GM21447 (cell line): ENCODE data around the gene SNAP47.
A peak's percentile ranks its signal among the peaks of the same experiment; 100 is the strongest.

Experiments
- ATAC-seq: cut with Tn5 transposase; IDR thresholded peaks from one replicate; pipeline ENCODE4 v1.9.1; 2021; ENCODE audit not compliant: unreplicated experiment

Gene SNAP47

GRCh38 chr1:227731696-227732585 is 3.3 kb upstream of the SNAP47 start:
- no peak for ATAC-seq

- no peak for ATAC-seq
Measured at GRCh38 chr1:227732586-227733308, 2.5 kb upstream of the SNAP47 start.

DNA sequence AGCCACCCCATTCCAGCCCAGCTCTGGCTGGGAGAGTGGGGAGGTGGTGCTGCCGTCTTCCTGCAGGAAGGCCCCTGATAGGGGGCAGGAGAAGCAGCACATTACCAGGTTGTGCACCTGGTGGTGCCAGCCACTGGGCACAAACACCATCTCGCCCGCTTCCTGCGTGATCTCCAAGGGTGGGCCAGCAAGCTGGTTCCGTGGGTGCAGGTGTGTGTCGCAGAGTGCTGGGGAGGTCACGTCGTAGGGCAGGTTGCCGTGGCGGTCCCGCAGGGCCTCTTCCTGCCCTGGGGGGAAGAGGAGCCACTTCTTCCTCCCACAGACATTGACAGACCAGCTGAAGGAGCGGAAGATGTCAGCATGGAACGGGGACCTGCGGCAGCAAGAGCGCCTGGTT is 1.9 kb upstream of the SNAP47 start:
- no peak for ATAC-seq

- no peak for ATAC-seq
Measured at GRCh38 chr1:227733751-227734545, 1.3 kb upstream of the SNAP47 start.

DNA sequence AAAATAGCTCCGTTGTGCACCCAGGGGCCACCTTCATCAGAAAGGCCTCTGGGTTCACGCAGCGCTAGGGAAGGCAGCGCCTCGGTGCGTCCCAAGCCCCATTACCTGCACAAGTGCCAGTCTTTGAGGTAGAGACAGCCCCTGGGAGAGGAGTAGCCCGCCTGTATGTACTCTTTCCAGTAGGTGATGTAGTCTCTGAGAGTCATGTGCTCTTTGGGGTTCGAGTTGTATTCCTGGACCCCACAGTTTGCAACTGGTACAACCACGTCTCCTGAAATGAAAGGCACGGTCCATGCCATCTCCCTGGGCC is 734 bp upstream of the SNAP47 start:
- ATAC-seq: peak; percentile 3

DNA sequence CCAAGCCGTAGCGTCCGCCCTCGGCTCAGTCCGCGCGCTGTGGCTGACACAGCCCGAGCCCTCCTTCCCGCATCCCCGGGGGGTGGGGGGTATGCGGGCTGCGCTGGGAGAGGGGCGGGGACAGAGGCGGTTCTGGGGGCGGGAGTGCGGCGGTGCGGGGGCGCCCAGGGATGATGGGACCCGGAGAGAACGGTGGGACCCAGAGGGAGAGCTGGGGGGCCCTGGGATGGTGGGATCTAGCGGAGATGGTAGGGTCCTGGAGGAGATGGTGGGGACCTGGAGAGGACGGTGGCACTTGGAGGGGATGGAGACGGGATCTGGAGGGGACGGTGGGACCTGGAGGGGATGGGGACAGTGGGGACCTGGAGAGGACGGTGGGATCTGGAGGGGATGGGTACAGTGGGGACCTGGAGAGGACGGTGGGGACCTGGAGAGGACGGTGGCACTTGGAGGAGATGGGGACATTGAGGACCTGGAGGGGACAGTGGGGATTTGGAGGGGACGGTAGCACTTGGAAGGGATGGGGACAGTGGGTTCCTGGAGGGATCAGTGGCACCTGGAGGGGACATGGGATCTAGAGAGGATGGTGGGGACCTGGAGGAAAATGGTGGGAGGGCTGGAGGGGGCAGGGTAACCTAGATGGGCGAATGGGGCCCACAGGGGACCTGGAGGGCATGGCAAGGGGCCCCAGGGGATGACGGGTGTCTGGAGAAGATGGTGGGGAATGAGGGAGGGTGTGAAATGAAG is 477 bp downstream of the SNAP47 start:
- no peak for ATAC-seq

GRCh38 chr1:227736814-227737432 is 1.7 kb downstream of the SNAP47 start:
- no peak for ATAC-seq

DNA sequence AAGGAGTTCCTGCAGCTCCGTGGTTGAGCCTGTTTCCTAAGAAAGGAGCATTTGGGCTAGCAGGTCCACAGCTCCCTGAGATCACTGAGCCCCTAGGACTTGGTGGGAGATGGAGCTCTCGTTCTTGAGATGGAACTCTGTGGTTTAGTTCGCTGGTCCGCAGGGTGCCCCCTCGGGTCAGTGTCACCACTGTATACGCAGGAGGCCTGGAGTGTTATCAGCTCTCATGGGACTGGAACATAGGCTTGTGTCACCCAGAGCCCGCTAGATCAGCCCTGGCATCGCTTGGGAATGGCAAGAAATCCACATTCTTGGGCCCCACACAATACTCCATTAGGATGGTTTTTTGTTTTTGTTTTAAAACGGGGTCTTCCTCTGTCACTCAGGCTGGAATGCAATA is 3.6 kb downstream of the SNAP47 start:
- no peak for ATAC-seq

- ATAC-seq: no peak
Measured at GRCh38 chr1:227739636-227740035, 4.4 kb downstream of the SNAP47 start.

- no peak for ATAC-seq
Measured at GRCh38 chr1:227740401-227740960, 5.2 kb downstream of the SNAP47 start.

DNA sequence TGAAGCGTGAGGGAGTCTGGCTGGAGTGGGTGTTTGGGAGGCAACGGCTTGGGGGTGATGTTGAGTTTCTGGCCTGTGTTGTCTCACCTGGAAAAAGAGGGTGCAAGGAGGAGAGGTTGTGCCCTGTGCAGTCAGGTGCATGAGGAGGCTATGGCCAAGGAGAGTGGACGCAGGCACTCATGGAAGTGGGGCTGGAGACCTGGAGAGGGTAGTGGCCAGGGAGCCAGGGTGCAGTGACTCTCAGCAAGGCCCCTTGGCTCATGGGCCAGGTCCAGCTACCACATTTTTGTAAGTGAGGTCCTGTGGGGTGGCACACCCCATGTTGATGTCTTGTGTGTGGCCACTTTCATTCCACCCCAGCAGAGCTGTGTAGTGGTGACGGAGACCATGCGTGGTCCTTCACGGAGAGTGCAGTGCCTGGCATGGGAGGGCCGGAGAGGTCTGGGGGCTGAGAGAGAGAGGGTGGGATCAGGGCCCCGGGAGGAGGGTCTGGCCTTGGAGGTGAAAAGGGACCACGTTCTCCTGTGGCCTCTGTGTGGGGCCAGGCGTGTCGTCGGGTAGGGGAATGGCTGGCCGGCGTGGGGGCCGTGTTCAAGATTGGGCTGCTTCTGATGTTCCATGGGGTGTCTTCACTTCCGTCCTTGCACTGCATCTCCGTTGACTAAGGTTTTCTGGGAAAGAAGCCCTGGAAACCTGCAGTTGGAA is 6.1 kb downstream of the SNAP47 start:
- ATAC-seq: no peak

- ATAC-seq: no peak
Measured at GRCh38 chr1:227742738-227743715, 7.8 kb downstream of the SNAP47 start.

GRCh38 chr1:227744668-227745067 is 9.4 kb downstream of the SNAP47 start:
- no peak for ATAC-seq

DNA sequence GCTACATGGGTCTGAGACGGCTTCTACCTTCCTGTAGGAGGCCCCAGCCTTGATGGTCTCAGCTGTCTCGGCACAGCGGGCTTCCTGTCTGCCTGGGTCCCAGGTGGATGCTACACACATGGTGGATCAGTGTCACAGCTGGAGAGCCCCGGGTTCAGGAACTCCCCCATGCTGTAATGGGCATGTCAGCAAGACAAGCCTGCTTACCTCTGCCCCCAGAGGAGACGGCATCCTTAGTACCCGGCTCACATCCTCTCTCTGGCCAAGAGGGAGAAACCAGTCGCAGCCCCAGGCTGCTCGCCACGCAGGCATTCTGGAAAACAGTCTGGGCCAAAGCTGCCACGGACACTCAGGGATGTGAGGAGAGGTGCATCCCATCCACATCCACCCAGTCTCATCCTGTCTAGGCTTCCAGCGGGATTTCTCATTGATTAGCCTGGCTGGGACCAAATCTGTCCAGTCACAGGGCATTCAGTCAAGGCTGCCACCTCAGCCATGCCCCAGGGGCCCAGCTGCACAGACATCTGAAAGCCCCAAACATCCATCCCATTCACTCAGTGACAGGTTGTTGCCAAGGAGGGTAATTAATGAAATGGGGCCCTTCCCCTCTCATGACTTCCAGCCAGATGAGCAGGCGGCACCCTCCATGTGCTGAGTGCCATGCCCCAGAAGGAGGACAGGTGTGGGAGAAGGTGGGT is 10.5 kb downstream of the SNAP47 start:
- ATAC-seq: no peak

- ATAC-seq: no peak
Measured at GRCh38 chr1:227746676-227747075, 11.4 kb downstream of the SNAP47 start.

DNA sequence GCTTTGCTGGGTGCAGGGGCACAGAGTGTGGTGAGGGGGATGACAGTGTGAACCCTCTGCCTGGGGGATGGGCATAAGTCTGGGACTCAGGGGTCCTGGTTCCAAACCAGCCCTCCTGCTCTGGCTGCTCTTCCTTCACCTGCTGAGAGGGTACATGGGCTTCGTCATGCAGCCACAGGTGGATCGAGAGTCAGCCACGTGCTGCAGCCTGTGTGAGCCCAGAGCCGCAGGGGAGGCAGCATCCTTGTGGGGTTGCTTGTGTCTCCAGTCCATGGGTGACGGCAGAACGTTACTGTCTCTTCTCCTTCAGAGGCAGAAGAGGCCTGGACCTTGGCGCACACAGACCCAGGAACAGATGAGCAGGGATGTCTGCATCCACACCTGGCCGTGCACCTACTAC is 12.1 kb downstream of the SNAP47 start:
- ATAC-seq: no peak

DNA sequence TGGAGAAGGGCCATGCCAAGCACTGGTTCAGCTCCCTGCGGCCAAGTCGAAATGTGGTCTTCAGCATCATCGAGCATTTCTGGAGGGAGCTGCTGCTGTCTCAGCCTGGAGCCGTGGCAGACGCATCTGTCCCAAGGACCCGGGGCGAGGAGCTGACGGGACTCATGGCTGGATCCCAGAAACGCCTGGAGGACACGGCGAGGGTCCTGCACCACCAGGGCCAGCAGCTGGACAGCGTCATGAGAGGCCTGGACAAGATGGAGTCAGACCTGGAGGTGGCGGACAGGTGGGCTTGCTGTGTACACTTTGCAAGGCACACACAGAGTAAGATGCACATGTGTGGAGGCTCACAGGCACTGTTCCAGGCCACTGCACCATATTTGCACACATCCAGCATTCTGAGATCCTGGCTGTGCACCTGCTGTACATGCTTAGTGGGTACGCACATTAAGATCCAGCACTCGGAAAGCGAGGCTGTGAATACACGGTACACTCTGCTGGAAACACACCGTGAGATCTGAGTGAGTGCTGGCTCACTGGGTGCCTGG is 12.8 kb downstream of the SNAP47 start:
- ATAC-seq: no peak
